H9 (cell line): ENCODE measurements around the gene PREX1. TPM values are rescaled to one million over a fixed set of nuclear protein-coding genes. Genes with fewer than 3 reads are reported as not detected.
"Not testable (repeated sequence)": the region's sequence is repeated elsewhere in the genome, so short reads cannot be mapped to it uniquely, and the experiment has no call there.

Experiments
- DNase-seq: peaks from one replicate; pipeline ENCODE4 v3.0.0-alpha.2; 2017
- H2AFZ ChIP-seq: one replicate; pipeline ENCODE4 v1.6.1; 2013; ENCODE audit warnings: mild to moderate bottlenecking, low read length, control low read depth, moderate library complexity
- H2AK5ac ChIP-seq: 2 replicates; pipeline ENCODE4 v1.6.1; 2013; ENCODE audit warnings: low read length, control low read depth, mixed read lengths; ENCODE audit not compliant: insufficient read length
- H2BK120ac ChIP-seq: one replicate; pipeline ENCODE4 v1.6.1; 2013; ENCODE audit warnings: low read depth, mild to moderate bottlenecking, low read length, control low read depth, inconsistent platforms; ENCODE audit not compliant: poor library complexity, severe bottlenecking
- H2BK12ac ChIP-seq: 2 replicates; pipeline ENCODE4 v1.6.1; 2013; ENCODE audit warnings: low read length, control low read depth, mixed read lengths, low read depth; ENCODE audit not compliant: insufficient read length
- H2BK15ac ChIP-seq: 2 replicates; pipeline ENCODE4 v1.6.1; 2013; ENCODE audit warnings: low read depth, low read length, control low read depth
- H2BK20ac ChIP-seq: one replicate; pipeline ENCODE4 v1.6.1; 2013; ENCODE audit warnings: low read depth, mild to moderate bottlenecking, low read length, control low read depth, inconsistent platforms; ENCODE audit not compliant: poor library complexity, severe bottlenecking
- H2BK5ac ChIP-seq: 2 replicates; pipeline ENCODE4 v1.6.1; 2013; ENCODE audit warnings: low read length, control low read depth, mixed read lengths; ENCODE audit not compliant: insufficient read length
- H3K14ac ChIP-seq: 2 replicates; pipeline ENCODE4 v1.6.1; 2013; ENCODE audit warnings: low read length, control low read depth; ENCODE audit not compliant: insufficient read depth
- H3K18ac ChIP-seq: 2 replicates; pipeline ENCODE4 v1.6.1; 2013; ENCODE audit warnings: low read depth, mild to moderate bottlenecking, mixed read lengths, low read length, control low read depth; ENCODE audit not compliant: insufficient read length
- H3K23ac ChIP-seq: 2 replicates; pipeline ENCODE4 v1.6.1; 2013; ENCODE audit warnings: low read length, control low read depth, mixed read lengths, low read depth; ENCODE audit not compliant: insufficient read length
- H3K23me2 ChIP-seq: 2 replicates; pipeline ENCODE4 v1.6.1; 2013; ENCODE audit warnings: low read depth, mild to moderate bottlenecking, mixed read lengths, low read length, control low read depth; ENCODE audit not compliant: insufficient read length, poor library complexity, severe bottlenecking
- H3K27ac ChIP-seq: 2 replicates; pipeline ENCODE4 v1.5.1; 2013; ENCODE audit warnings: low read length, control low read depth, mixed read lengths, low read depth; ENCODE audit not compliant: insufficient read length
- H3K27me3 ChIP-seq: 2 replicates; pipeline ENCODE4 v1.6.1; 2013; ENCODE audit warnings: low read length, control low read depth, inconsistent platforms; ENCODE audit not compliant: insufficient read depth
- H3K4ac ChIP-seq: 2 replicates; pipeline ENCODE4 v1.6.1; 2013; ENCODE audit warnings: low read depth, mild to moderate bottlenecking, control low read depth, inconsistent platforms, low read length, moderate library complexity
- H3K4me1 ChIP-seq: 2 replicates; pipeline ENCODE4 v1.6.1; 2013; ENCODE audit warnings: low read length, control low read depth, inconsistent platforms; ENCODE audit not compliant: insufficient read depth
- H3K4me2 ChIP-seq: 2 replicates; pipeline ENCODE4 v1.6.1; 2013; ENCODE audit warnings: low read length, control low read depth, mixed read lengths; ENCODE audit not compliant: insufficient read length, insufficient read depth
- H3K56ac ChIP-seq: 2 replicates; pipeline ENCODE4 v1.6.1; 2013; ENCODE audit warnings: low read depth, mild to moderate bottlenecking, mixed read lengths, low read length, control low read depth; ENCODE audit not compliant: insufficient read length
- H3K79me1 ChIP-seq: 2 replicates; pipeline ENCODE4 v1.6.1; 2013; ENCODE audit warnings: low read depth, mild to moderate bottlenecking, moderate library complexity, low read length, control low read depth, inconsistent platforms; ENCODE audit not compliant: insufficient read depth, poor library complexity, severe bottlenecking
- H3K79me2 ChIP-seq: 2 replicates; pipeline ENCODE4 v1.6.1; 2013; ENCODE audit warnings: low read length, control low read depth, inconsistent platforms; ENCODE audit not compliant: insufficient read depth
- H3K9ac ChIP-seq: 2 replicates; pipeline ENCODE4 v1.6.1; 2013; ENCODE audit warnings: low read length, control low read depth, mixed read lengths; ENCODE audit not compliant: insufficient read length; ENCODE audit errors: extremely low read depth
- H3K9me3 ChIP-seq: one replicate; pipeline ENCODE4 v1.6.1; 2013; ENCODE audit warnings: low read depth, low read length, inconsistent platforms; ENCODE audit not compliant: control insufficient read depth
- H3T11ph ChIP-seq: one replicate; pipeline ENCODE4 v1.6.1; 2013; ENCODE audit warnings: mild to moderate bottlenecking, low read length, control low read depth, inconsistent platforms
- H4K20me1 ChIP-seq: one replicate; pipeline ENCODE4 v1.6.1; 2013; ENCODE audit not compliant: control insufficient read depth, insufficient read length, insufficient read depth
- H4K5ac ChIP-seq: 2 replicates; pipeline ENCODE4 v1.6.1; 2013; ENCODE audit warnings: low read depth, mild to moderate bottlenecking, mixed read lengths, low read length, control low read depth; ENCODE audit not compliant: insufficient read length
- H4K8ac ChIP-seq: replicated peaks from 2 replicates; pipeline ENCODE4 v1.6.1; 2013; ENCODE audit warnings: low read length, control low read depth, mixed read lengths, low read depth; ENCODE audit not compliant: insufficient read length
- H4K91ac ChIP-seq: 2 replicates; pipeline ENCODE4 v1.6.1; 2013; ENCODE audit warnings: low read depth, mild to moderate bottlenecking, moderate library complexity, mixed read lengths, low read length, control low read depth; ENCODE audit not compliant: insufficient read length
- H3K27ac Mint-ChIP-seq, 3 experiments: 2 replicates in 2 of 3; 3 replicates in 1 of 3; pipeline ENCODE4 v1.8.0; 2020 to 2021; ENCODE audit warnings: mixed read lengths in 3 of 3, mild to moderate bottlenecking in 1 of 3, moderate library complexity in 1 of 3
- H3K27me3 Mint-ChIP-seq: 2 replicates; pipeline ENCODE4 v1.8.0; 2021; ENCODE audit warnings: low read depth, mild to moderate bottlenecking, moderate library complexity, mixed read lengths
- H3K36me3 Mint-ChIP-seq, 3 experiments: 2 replicates in 2 of 3; 3 replicates in 1 of 3; pipeline ENCODE4 v1.8.0; 2020 to 2021; ENCODE audit warnings: low read depth in 3 of 3, mixed read lengths in 3 of 3; ENCODE audit not compliant: insufficient read depth in 1 of 3
- H3K4me1 Mint-ChIP-seq, 2 experiments: 2 replicates each; pipeline ENCODE4 v1.8.0; 2020; ENCODE audit warnings: mixed read lengths in 2 of 2
- H3K4me3 Mint-ChIP-seq, 2 experiments: 2 replicates in 1 of 2; 3 replicates in 1 of 2; pipeline ENCODE4 v1.8.0; 2020 to 2021; ENCODE audit warnings: mild to moderate bottlenecking in 2 of 2, mixed read lengths in 2 of 2, moderate library complexity in 1 of 2
- H3K9me3 Mint-ChIP-seq, 2 experiments: 2 replicates in 1 of 2; 3 replicates in 1 of 2; pipeline ENCODE4 v1.8.0; 2020; ENCODE audit warnings: mild to moderate bottlenecking in 2 of 2, mixed read lengths in 2 of 2, moderate library complexity in 1 of 2
- CTCF ChIP-seq: fragments of 200-600 bp; sonication (generic); conservative IDR thresholded peaks from 3 replicates; pipeline ENCODE4 v1.8.0; 2021; ENCODE audit warnings: antibody characterized with exemption, mild to moderate bottlenecking
- WGBS: extraction: QIAGEN DNeasy Blood & Tissue Kit; methylation state at CpG from one replicate; pipeline ENCODE4 v1.1.7; 2013; ENCODE audit warnings: missing lambda C conversion rate, low lambda C conversion rate, mixed read lengths; ENCODE audit not compliant: insufficient read length; ENCODE audit errors: extremely low coverage; 5-methylcytosine and 5-hydroxymethylcytosine counted together
- total RNA-seq: library from RNA; stranded (reverse); gene quantifications from 2 replicates; pipeline ENCODE4 v1.2.1, GENCODE V29; 2021

PREX1 gene
- total RNA-seq, 1 experiment from 2014 or later = 6.6 TPM

DNA sequence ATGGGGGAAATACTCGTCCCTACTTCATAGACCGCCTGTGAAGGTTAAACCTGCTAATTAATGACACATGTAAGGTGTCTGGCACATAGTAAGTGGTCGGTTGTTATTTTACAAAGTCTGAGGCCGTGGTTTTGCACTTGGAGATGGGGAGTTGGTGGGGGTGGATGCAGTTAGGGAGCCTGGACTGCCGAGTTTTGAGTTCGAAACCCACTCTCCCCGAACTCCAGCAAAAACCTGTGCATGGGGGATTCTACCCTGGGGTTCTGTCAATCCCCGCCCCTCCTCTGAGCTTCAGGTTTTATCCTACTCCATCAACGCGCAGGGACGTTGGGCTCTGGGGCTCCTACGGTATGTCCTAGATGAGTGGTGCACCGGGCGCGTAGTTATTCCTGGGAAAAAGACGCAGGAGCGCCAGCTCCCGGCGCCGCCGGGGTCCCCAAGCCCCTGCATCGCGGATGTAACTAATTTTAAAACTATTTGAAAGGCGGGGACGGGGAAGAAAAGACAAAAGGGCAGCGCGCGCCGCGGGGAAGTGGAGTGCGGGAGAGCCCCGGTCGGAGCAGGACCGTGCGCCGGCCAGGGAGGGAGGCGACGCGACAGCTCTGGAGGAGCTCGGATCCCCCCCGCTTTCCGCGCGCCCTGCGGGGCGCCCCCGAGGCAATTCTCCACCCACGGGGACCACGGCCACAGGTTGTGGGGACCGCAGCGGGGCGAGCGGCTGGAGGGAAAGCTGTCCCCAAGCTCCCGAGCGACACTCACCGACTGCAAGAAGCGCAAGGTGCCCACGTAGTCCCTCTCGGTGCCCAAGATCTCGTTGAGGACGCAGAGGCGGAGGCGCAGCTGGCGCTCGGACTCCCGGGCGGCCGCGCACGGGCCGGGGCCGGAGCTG is 672 bp downstream of the PREX1 start:
- Histone ChIP-seq H3K4me2 (peak overlapping the region; percentile 67), H2BK5ac (no peak overlapping the region), H3K79me2 (no peaks in the 10 kb centered on the region), H3K14ac (no peak overlapping the region), H3K23me2 (peaks cover 13% of the 10 kb centered on the region), H4K5ac (no peak overlapping the region), H2BK20ac (no peak overlapping the region), H4K8ac (no peak overlapping the region), H2BK15ac (no peak overlapping the region), H3K4me1 (no peaks in the 10 kb centered on the region), H2BK120ac (no peak overlapping the region), H3K27ac (no peak overlapping the region), H3T11ph (no peak overlapping the region), H3K23ac (no peak overlapping the region), H3K56ac (no peak overlapping the region), H3K18ac (no peak overlapping the region), H3K9ac (no peak overlapping the region), H3K4ac (no peak overlapping the region), H4K91ac (no peak overlapping the region), H2AFZ (no peak overlapping the region), H4K20me1 (no peaks in the 10 kb centered on the region), H3K27me3 (peaks cover 17% of the 10 kb centered on the region), H3K79me1 (no peaks in the 10 kb centered on the region), H2AK5ac (no peak overlapping the region), H3K9me3 (no peaks in the 10 kb centered on the region), H2BK12ac (no peak overlapping the region)
- Mint-ChIP-seq H3K9me3 (no peaks in the 10 kb centered on the region), H3K4me3 (peak overlapping the region; percentile 77 to 95), H3K27me3 (peaks cover 87% of the 10 kb centered on the region), H3K36me3 (no peaks in the 10 kb centered on the region), H3K27ac (no peak overlapping the region), H3K4me1 (peaks cover 27 to 36% of the 10 kb centered on the region in 2 experiments)
- no CpG with 5 or more reads among the region's 72 CpGs for WGBS
- DNase-seq = peak; percentile 54
- no peak for TF ChIP-seq CTCF

GRCh38 chr20:48826480-48826879 is 1.3 kb downstream of the PREX1 start:
- H2BK120ac ChIP-seq, H3K18ac ChIP-seq, H3K9me3 ChIP-seq, H2BK12ac ChIP-seq, H2AFZ ChIP-seq, H3T11ph ChIP-seq, H3K14ac ChIP-seq, H4K20me1 ChIP-seq, H4K8ac ChIP-seq, H4K91ac ChIP-seq, H2BK15ac ChIP-seq, H3K4ac ChIP-seq, H4K5ac ChIP-seq, H3K23ac ChIP-seq, H2BK20ac ChIP-seq, H3K36me3 Mint-ChIP-seq, H2BK5ac ChIP-seq, H3K9me3 Mint-ChIP-seq, H3K79me2 ChIP-seq, H3K56ac ChIP-seq, H3K4me1 ChIP-seq, H3K9ac ChIP-seq, H3K79me1 ChIP-seq, H3K27ac ChIP-seq, H3K27ac Mint-ChIP-seq, H2AK5ac ChIP-seq: not testable (repeated sequence)
- Histone ChIP-seq H3K27me3 (peaks cover 17% of the 10 kb centered on the region), H3K4me2 (peak overlapping the region; percentile 67), H3K23me2 (peaks cover 13% of the 10 kb centered on the region)
- Mint-ChIP-seq H3K4me1 (peaks cover 27 to 34% of the 10 kb centered on the region in 2 experiments), H3K4me3 (peak overlapping the region; percentile 77 to 95), H3K27me3 (peaks cover 88% of the 10 kb centered on the region)
- no CpG with 5 or more reads among the region's 17 CpGs for WGBS
- DNase-seq = peak; percentile 51
